GM12892 (cell line): ENCODE results near the gene ADAMTS2.

ENCODE experiments used
- POLR2A ChIP-seq: IDR thresholded peaks from 2 replicates; pipeline ENCODE4 v1.6.1; 2011; ENCODE audit warnings: low read depth, low read length, control low read depth
- POLR2AphosphoS5 ChIP-seq: IDR thresholded peaks from 2 replicates; pipeline ENCODE4 v1.6.1; 2011; ENCODE audit warnings: low read depth, low read length, control low read depth

DNA sequence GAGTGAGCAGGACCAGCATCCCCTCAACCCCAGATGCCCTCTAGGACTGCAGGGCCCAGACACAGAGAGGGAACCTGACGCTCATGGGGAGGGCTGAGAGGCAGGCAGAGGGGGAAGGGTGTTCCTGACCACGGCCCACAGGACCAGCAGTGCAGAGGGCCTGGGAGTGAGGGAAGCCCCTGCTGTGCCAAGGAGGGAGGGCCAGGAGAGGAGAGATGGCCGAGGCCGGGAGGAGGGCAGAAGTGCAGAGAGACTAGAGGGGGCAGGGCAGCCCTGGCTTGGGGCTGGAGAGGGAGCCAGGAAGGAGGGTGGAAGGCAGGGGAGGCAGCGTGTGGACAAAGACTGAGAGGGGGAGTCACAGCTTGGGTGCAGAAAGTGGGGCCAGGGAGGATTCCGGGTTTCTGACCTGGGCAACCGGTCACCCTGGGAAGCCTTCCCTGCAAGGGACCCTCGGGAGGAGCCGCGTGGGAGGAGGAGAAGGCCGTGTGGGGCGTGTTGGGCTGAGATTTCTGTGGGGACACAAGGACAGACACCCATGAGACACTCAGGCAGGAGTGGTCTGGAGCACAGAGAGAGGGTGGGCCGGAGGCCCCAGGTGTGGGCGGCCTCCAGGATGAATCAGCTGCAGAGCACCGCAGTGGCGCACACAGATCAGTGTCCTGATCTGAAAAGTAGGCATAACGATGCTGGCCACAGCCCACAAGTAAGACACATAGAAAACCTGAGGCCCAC is 117.5 kb downstream of the ADAMTS2 start:
- TF ChIP-seq POLR2AphosphoS5: no peak
- TF ChIP-seq POLR2A: no peak
